ENCODE data around the gene CCND3.

Gene CCND3

GRCh38 chr6:41894366-41895299 lies 47.0 kb downstream of the CCND3 start:
- H3K4me3 ChIP-seq (ENCODE audit: low read depth, low read length): peak overlapping the region; percentile 91
- DNase-seq (ENCODE audit: low read depth): peak; percentile 22
- TF ChIP-seq MAX (IDR thresholded peaks at IDR 0.05; ENCODE audit: low read depth, low read length) (no peak), MYC (IDR thresholded peaks at IDR 0.05; ENCODE audit: low read depth, low read length) (no peak), POLR2A (IDR thresholded peaks at IDR 0.05; ENCODE audit: extremely low read depth, insufficient read length) (no peak), CTCF (IDR thresholded peaks at IDR 0.05; ENCODE audit: low read depth, low read length) (no peak)

- no peak for DNase-seq (ENCODE audit: low read depth)
- TF ChIP-seq MAX (IDR thresholded peaks at IDR 0.05; ENCODE audit: low read depth, low read length): no peak
- no peak for TF ChIP-seq CTCF (IDR thresholded peaks at IDR 0.05; ENCODE audit: low read depth, low read length)
- no peak for TF ChIP-seq POLR2A (IDR thresholded peaks at IDR 0.05; ENCODE audit: extremely low read depth, insufficient read length)
- no peak for TF ChIP-seq MYC (IDR thresholded peaks at IDR 0.05; ENCODE audit: low read depth, low read length)
- no peak overlapping the region for H3K4me3 ChIP-seq (ENCODE audit: low read depth, low read length)
Observed at GRCh38 chr6:41892921-41893564, 48.6 kb downstream of the CCND3 start.

GRCh38 chr6:41887331-41887751 lies 54.3 kb downstream of the CCND3 start:
- no peak for TF ChIP-seq POLR2A (IDR thresholded peaks at IDR 0.05; ENCODE audit: extremely low read depth, insufficient read length)
- no peak for TF ChIP-seq CTCF (IDR thresholded peaks at IDR 0.05; ENCODE audit: low read depth, low read length)
- TF ChIP-seq MAX (IDR thresholded peaks at IDR 0.05; ENCODE audit: low read depth, low read length): no peak
- no peak for TF ChIP-seq MYC (IDR thresholded peaks at IDR 0.05; ENCODE audit: low read depth, low read length)
- no peak for DNase-seq (ENCODE audit: low read depth)
- no peak overlapping the region for H3K4me3 ChIP-seq (ENCODE audit: low read depth, low read length)

- no peak overlapping the region for H3K4me3 ChIP-seq (ENCODE audit: low read depth, low read length)
- TF ChIP-seq MYC (IDR thresholded peaks at IDR 0.05; ENCODE audit: low read depth, low read length) (no peak), MAX (IDR thresholded peaks at IDR 0.05; ENCODE audit: low read depth, low read length) (no peak), CTCF (IDR thresholded peaks at IDR 0.05; ENCODE audit: low read depth, low read length) (no peak), POLR2A (IDR thresholded peaks at IDR 0.05; ENCODE audit: extremely low read depth, insufficient read length) (no peak)
- DNase-seq (ENCODE audit: low read depth): no peak
Observed at GRCh38 chr6:41885930-41886329, 55.7 kb downstream of the CCND3 start.

- no peak for DNase-seq (ENCODE audit: low read depth)
- TF ChIP-seq CTCF (IDR thresholded peaks at IDR 0.05; ENCODE audit: low read depth, low read length): no peak
- TF ChIP-seq MYC (IDR thresholded peaks at IDR 0.05; ENCODE audit: low read depth, low read length): no peak
- no peak for TF ChIP-seq MAX (IDR thresholded peaks at IDR 0.05; ENCODE audit: low read depth, low read length)
- TF ChIP-seq POLR2A (IDR thresholded peaks at IDR 0.05; ENCODE audit: extremely low read depth, insufficient read length): no peak
- no peak overlapping the region for H3K4me3 ChIP-seq (ENCODE audit: low read depth, low read length)
Observed at GRCh38 chr6:41884957-41885356, 56.7 kb downstream of the CCND3 start.

Data from NB4 (cell line).